Fibroblast of the aortic adventitia (primary cell): Measurements from ENCODE around the gene HAGH. TPM values are rescaled to one million over a fixed set of nuclear protein-coding genes. Genes with fewer than 3 reads are reported as not detected.
A peak's percentile ranks its signal among the peaks of the same experiment; 100 is the strongest.

Experiments
- DNase-seq: peaks from one replicate; pipeline ENCODE4 v3.0.0-alpha.2; 2010; ENCODE audit warnings: low read depth
- H3K4me3 ChIP-seq: 2 replicates; pipeline ENCODE4 v1.5.1; 2011; ENCODE audit warnings: low read depth, mild to moderate bottlenecking, control low read depth, low read length, moderate library complexity
- CTCF ChIP-seq: IDR thresholded peaks from 2 replicates; pipeline ENCODE4 v1.5.1; 2011; ENCODE audit warnings: mild to moderate bottlenecking, low read length, control low read depth, inconsistent platforms; ENCODE audit not compliant: insufficient read depth
- total RNA-seq: library from RNA; depleted of rRNA; stranded (reverse); fragments of >200 nt; gene quantifications from 2 replicates; pipeline ENCODE4 v1.2.3, GENCODE V29; 2012; ENCODE audit warnings: low replicate concordance

HAGH gene
- total RNA-seq, 1 donor: 21.9 TPM

DNA sequence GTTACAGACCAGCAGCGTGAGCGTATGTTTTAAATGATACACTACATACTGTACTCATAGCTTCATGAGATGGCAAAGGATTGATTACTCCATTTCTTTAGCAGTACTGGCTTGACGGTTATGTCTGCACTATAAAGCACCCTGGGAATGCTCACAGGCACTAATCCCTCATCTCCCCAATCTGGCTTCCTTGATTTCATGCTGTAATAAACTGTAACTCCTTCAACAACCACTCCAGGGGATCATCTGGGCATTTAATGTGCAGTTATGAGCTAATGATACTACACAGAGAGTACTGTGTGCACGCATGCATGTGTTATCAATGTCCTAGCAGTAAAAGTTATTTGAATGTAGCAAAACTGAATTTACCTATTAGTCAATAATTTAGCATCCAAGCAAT is 25.2 kb upstream of the HAGH start:
- TF ChIP-seq CTCF: no peak
- H3K4me3 ChIP-seq: no peak overlapping the region
- DNase-seq: no peak

- TF ChIP-seq CTCF: no peak
- no peak for DNase-seq
- no peak overlapping the region for H3K4me3 ChIP-seq
These were observed 24.4 kb upstream of the HAGH start for GRCh38 chr16:1850981-1851380.

- TF ChIP-seq CTCF: no peak
- DNase-seq: no peak
- no peak overlapping the region for H3K4me3 ChIP-seq
These were observed 19.8 kb upstream of the HAGH start for GRCh38 chr16:1846416-1846815.

DNA sequence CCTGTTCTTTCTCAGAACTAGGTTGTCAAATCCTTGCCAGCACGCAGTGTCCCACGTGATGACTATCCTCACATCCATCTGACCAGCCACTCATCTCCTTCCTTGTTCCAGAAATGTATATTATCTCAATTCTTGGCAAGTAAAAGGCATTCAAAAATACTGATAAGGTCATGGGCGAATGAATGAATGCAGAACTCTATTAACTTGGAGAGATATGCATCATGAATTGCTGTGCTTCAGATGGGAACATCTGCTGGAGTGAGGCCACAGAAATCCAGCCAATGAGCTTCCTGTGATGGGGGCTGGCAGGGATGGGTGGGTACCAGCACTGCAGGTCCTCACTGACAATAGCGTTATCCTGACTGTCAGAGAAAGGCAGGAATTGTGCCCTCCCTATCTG is 19.4 kb upstream of the HAGH start:
- no peak for DNase-seq
- no peak for TF ChIP-seq CTCF
- no peak overlapping the region for H3K4me3 ChIP-seq

GRCh38 chr16:1839554-1839953 is 12.9 kb upstream of the HAGH start:
- peak; percentile 72 for DNase-seq
- TF ChIP-seq CTCF: no peak
- H3K4me3 ChIP-seq: no peak overlapping the region

- TF ChIP-seq CTCF: no peak
- DNase-seq: no peak
- no peak overlapping the region for H3K4me3 ChIP-seq
These were observed 7.5 kb upstream of the HAGH start for GRCh38 chr16:1834096-1834495.

GRCh38 chr16:1832838-1833454 is 6.3 kb upstream of the HAGH start:
- no peak for DNase-seq
- no peak for TF ChIP-seq CTCF
- H3K4me3 ChIP-seq: no peak overlapping the region
